Pancreas (tissue), 10 donors: Measurements from ENCODE around the gene SMIM28. TPM values are rescaled to one million over a fixed set of nuclear protein-coding genes. Genes with fewer than 3 reads are reported as not detected.

Experiments used
- ATAC-seq, 4 donors: fragments of 200-7000 bp; cut with Tn5 transposase; one replicate each; pipeline versions ENCODE4 v1.8.0 to v1.9.1; 2020; ENCODE audit warnings: mild to moderate bottlenecking in 4 of 4, moderate library complexity in 4 of 4
- DNase-seq, 6 donors: peaks; one replicate each; pipeline ENCODE4 v3.0.0-alpha.2; 2020
- FAIRE-seq: peaks from 2 replicates; lab custom pipeline; 2012; peaks lifted over from hg19 to GRCh38; lab: Jason Lieb, UNC
- H3K27ac ChIP-seq, 4 donors: fragments of 200-600 bp; sonication (generic); 1 replicate in 3 of 4; 2 replicates in 1 of 4; pipeline versions ENCODE4 v1.5.0 to v1.8.0; 2020
- H3K27me3 ChIP-seq, 4 donors: fragments of 200-600 bp; one replicate each; pipeline ENCODE4 v1.8.0; 2021
- H3K36me3 ChIP-seq, 3 donors: fragments of 200-600 bp; sonication (generic) in 1 of 3; one replicate each; pipeline versions ENCODE4 v1.5.0 to v1.8.0; 2020 to 2021
- H3K4me1 ChIP-seq, 3 donors: fragments of 200-600 bp; one replicate each; pipeline ENCODE4 v1.8.0; 2021
- H3K4me3 ChIP-seq, 4 donors: fragments of 200-600 bp; sonication (generic) in 2 of 4; one replicate each; pipeline versions ENCODE4 v1.5.0 to v1.8.0; 2020 to 2021
- H3K9me3 ChIP-seq, 4 donors: fragments of 200-600 bp; one replicate each; pipeline ENCODE4 v1.8.0; 2021
- CTCF ChIP-seq, 4 donors: fragments of 200-600 bp; sonication (generic) in 3 of 4; IDR thresholded peaks; one replicate each; pipeline versions ENCODE4 v1.5.0 to v1.8.0; 2021; ENCODE audit warnings: antibody characterized with exemption in 4 of 4
- WGBS, 2 donors: extraction: QIAGEN DNeasy Blood & Tissue Kit; methylation state at CpG; one replicate each; pipeline ENCODE4 v1.1.7; 2013; 5-methylcytosine and 5-hydroxymethylcytosine counted together
- intact Hi-C, 3 donors: fragments of 100-400 bp; cut with DNase I; formaldehyde crosslinking; loops; one replicate each; pipeline versions ENCODE4 v1.11.1 to v1.14.2; 2022
- polyA plus RNA-seq, 2 donors: library from polyadenylated mRNA; stranded (reverse); fragments of 200-250 nt; gene quantifications; one replicate each; pipeline ENCODE4 v1.2.3, GENCODE V29; 2013
- total RNA-seq, 6 donors: library from RNA; stranded (reverse); fragmentation: NEBNext Ultra II Directional in 4 of 6; extraction: Animal tissue kit (Norgen Biotek cat#: 25700) in 4 of 6; gene quantifications; one replicate each; pipeline versions ENCODE4 v1.2.1 to v1.2.4, GENCODE V29; 2021 to 2023
- donor health status: healthy with polysubstance abuse.
- donor health status: DM: no; HTN: no; CAD: no; lungs with moderate emphysema.
- donor health status: DM: no; HTN: no; CAD: no.
- donor health status: control.
- donor health status: control.
- donor health status: Bipolar disorder and iron deficiency.
- donor health status: DM: yes; HTN: yes; CAD: no.
- donor health status: DM: no; HTN: no; CAD: no.
- donor health status: DM: no; HTN: no; CAD: no.
- donor health status: DM: yes; HTN: yes; CAD: no.

The SMIM28 gene
- total and polyA plus RNA-seq, 8 donors, result not detected

- intact Hi-C loops, result no loop called here
- DNase-seq, result no peak
- H3K4me1 ChIP-seq, result peaks cover 0 to 11% (median 7%) of the 10 kb centered on the region in 3 donors
- WGBS, 2 donors, result 91 to 92% methylated on average over 8 of the region's 8 CpGs
- peaks cover 0 to 14% (median 6%) of the 10 kb centered on the region in 3 donors for H3K36me3 ChIP-seq
- peak overlapping the region in 1 of 4 donors; percentile 84 for H3K27ac ChIP-seq
- H3K9me3 ChIP-seq, result no peaks in the 10 kb centered on the region
- no peak for FAIRE-seq
- no peak for TF ChIP-seq CTCF (IDR thresholded peaks at IDR 0.05)
- no peaks in the 10 kb centered on the region for H3K27me3 ChIP-seq
- no peak for ATAC-seq
- H3K4me3 ChIP-seq, result peak overlapping the region in 2 of 4 donors; percentile 79 to 86
Observed at GRCh38 chr6:138402838-138403187, 25.1 kb downstream of the SMIM28 start.

- TF ChIP-seq CTCF (IDR thresholded peaks at IDR 0.05), result no peak
- H3K4me3 ChIP-seq, result peak overlapping the region; percentile 74 to 86 (median 79)
- H3K4me1 ChIP-seq, result peaks cover 0 to 11% (median 7%) of the 10 kb centered on the region in 3 donors
- 0 to 1% methylated on average over 30 of the region's 30 CpGs for WGBS, 2 donors
- FAIRE-seq (no peak), ATAC-seq (peak; percentile 26 to 57 (median 40)), DNase-seq (peak; percentile 37 to 81 (median 50))
- H3K9me3 ChIP-seq, result no peaks in the 10 kb centered on the region
- peak overlapping the region; percentile 84 to 95 (median 92) for H3K27ac ChIP-seq
- no peaks in the 10 kb centered on the region for H3K27me3 ChIP-seq
- H3K36me3 ChIP-seq, result peaks cover 0 to 19% (median 6%) of the 10 kb centered on the region in 3 donors
- intact Hi-C loops, result no loop called here
Observed at GRCh38 chr6:138403324-138403800, 25.7 kb downstream of the SMIM28 start.

- peak within 1 kb of the TSS; percentile 84 to 95 (median 92) for H3K27ac ChIP-seq
- H3K9me3 ChIP-seq, result no peaks in the 10 kb centered on the region
- intact Hi-C loops, result no loop called here
- H3K27me3 ChIP-seq, result no peaks in the 10 kb centered on the region
- peaks cover 0 to 11% (median 7%) of the 10 kb centered on the region in 3 donors for H3K4me1 ChIP-seq
- peak; percentile 96 to 99 (median 98) for DNase-seq
- TF ChIP-seq CTCF (IDR thresholded peaks at IDR 0.05), result peak in 3 of 4 donors; percentile 14 to 53 (median 44)
- peak within 1 kb of the TSS; percentile 74 to 86 (median 79) for H3K4me3 ChIP-seq
- H3K36me3 ChIP-seq, result peaks cover 0 to 26% (median 6%) of the 10 kb centered on the region in 3 donors
- FAIRE-seq, result no peak
- 1% methylated on average over 84 to 92 of the region's 92 CpGs for WGBS, 2 donors
- ATAC-seq, result peak; percentile 92 to 95 (median 94)
Observed at GRCh38 chr6:138403801-138404665, 26.3 kb downstream of the SMIM28 start, which contains the start of gene HEBP2. Gene HEBP2, plus strand, starts transcription at chr6:138404223. Its CDS starts 273 bp downstream, at chr6:138404496.

GRCh38 chr6:138404666-138405337 is 27.1 kb downstream of the SMIM28 start:
- TF ChIP-seq CTCF (IDR thresholded peaks at IDR 0.05), result no peak
- Histone ChIP-seq H3K9me3 (no peaks in the 10 kb centered on the region), H3K4me1 (peaks cover 0 to 11% (median 7%) of the 10 kb centered on the region in 3 donors), H3K36me3 (peaks cover 0 to 33% (median 6%) of the 10 kb centered on the region in 3 donors), H3K27ac (peak overlapping the region; percentile 84 to 95 (median 92)), H3K4me3 (peak overlapping the region; percentile 74 to 86 (median 79)), H3K27me3 (no peaks in the 10 kb centered on the region)
- intact Hi-C loops, result no loop called here
- ATAC-seq, result peak in 3 of 4 donors; percentile 0 to 5 (median 3)
- no peak for FAIRE-seq
- peak in 5 of 6 donors; percentile 15 to 68 (median 48) for DNase-seq
- WGBS, 2 donors, result 2% methylated on average over 35 of the region's 35 CpGs
